ENCODE data around the gene TSGA10. TPM values are rescaled to one million over a fixed set of nuclear protein-coding genes. Genes with fewer than 3 reads are reported as not detected.

Gene TSGA10
- total RNA-seq (2021; ENCODE audit: unreplicated experiment) (6.6 TPM), Bru-seq, nascent RNA (percentile 51 among the genes with signal in this experiment), BruChase-seq, experiment 1, labeled RNA remaining after a 6-hour chase (percentile 60 among the genes with signal in this experiment), BruChase-seq, experiment 2, labeled RNA remaining after a 2-hour chase (percentile 59 among the genes with signal in this experiment)
- 2.8 and 3.6 TPM in 2 replicates for polyA plus RNA-seq (2012)
- long read RNA-seq, partial matches to known transcripts, result 2 of 11 reads
- long read RNA-seq, other reads (novel, unspliced or antisense), result 8 of 11 reads

GRCh38 chr2:99154643-99155536 is at the start of gene TSGA10, which contains the start of gene LIPT1:
Gene TSGA10 (minus strand): TSS chr2:99154942. CDS start chr2:99109439, 45,503 bp downstream.
Gene LIPT1 (plus strand): TSS chr2:99154967. CDS start chr2:99161958, 6,991 bp downstream.
- CTCF ChIA-PET, result interaction anchor here (0.7 kb wide), 1 partner anchor 9 kb away, joined by 3 read pairs; no protein-coding TSS in a partner anchor
- Histone ChIP-seq H3K4me1 (ENCODE audit: control insufficient read depth in 1 of 2, insufficient read depth in 2 of 2, low read length in 2 of 2) (peaks cover 13 to 15% of the 10 kb centered on the region in 2 experiments), H4K20me1 (ENCODE audit: insufficient read depth) (no peaks in the 10 kb centered on the region), H2AFZ (ENCODE audit: low read depth, low read length, poor library complexity, severe bottlenecking) (peak within 1 kb of the TSS; percentile 26), H3K27ac (ENCODE audit: low read depth, low read length) (peak within 1 kb of the TSS; percentile 61), H3K4me2 (ENCODE audit: low read length) (peak within 1 kb of the TSS; percentile 70), H3K9me2 (ENCODE audit: insufficient read depth) (no peaks in the 10 kb centered on the region), H3K4me3 (replicated peaks in 1 of 2; ENCODE audit: low read depth in 1 of 2, low read length in 2 of 2) (peak within 1 kb of the TSS; percentile 71 to 81), H3K36me3 (ENCODE audit: control insufficient read depth in 1 of 2, insufficient read depth in 2 of 2, low read length in 2 of 2) (0 out of 4 replicates have a peak, but pooled peaks cover 0 to 3% of the 10 kb centered on the region in 2 experiments), H3K79me2 (ENCODE audit: insufficient read depth, low read length) (peaks cover 5% of the 10 kb centered on the region; the same call in 1 of the 2 replicates), H3K9me3 (ENCODE audit: control insufficient read depth in 1 of 2, insufficient read depth in 1 of 2, low read depth in 1 of 2, low read length in 2 of 2) (no peaks in the 10 kb centered on the region), H3K27me3 (ENCODE audit: insufficient read depth, low read length) (no peaks in the 10 kb centered on the region), H3K9ac (ENCODE audit: low read length) (peak within 1 kb of the TSS; percentile 78)
- TSS peak; percentile 76 for BruUV-seq (replicated peaks)
- peak; percentile 82 for DNase-seq (ENCODE audit: low read depth, low spot score)
- peak; percentile 96 for ATAC-seq
- POLR2A ChIA-PET, result interaction anchor here (1.0 to 1.5 kb wide), 2 partner anchors 9 to 14 kb away, joined by 5 to 9 read pairs; partner anchors contain the start of gene C2orf15
- intact Hi-C loops (cut with micrococcal nuclease), result loop anchor here (10.0 kb wide), 1 partner anchor 340 kb away; the partner anchor contains the start of gene REV1
- RAD21 ChIA-PET (ENCODE audit: low non-redundant PET in 1 of 2, low total read pairs in 2 of 2, uncharacterized antibody in 2 of 2, unreplicated experiment in 2 of 2), result interaction anchor here in 1 of 2 experiments (0.6 kb wide), 1 partner anchor 11 kb away, joined by 4 read pairs; no protein-coding TSS in a partner anchor
- TF ChIP-seq ZFX (IDR thresholded peaks at IDR 0.05), result peak; percentile 14; the same call in 1 of the 2 replicates
- TF ChIP-seq EZH2phosphoT487 (IDR thresholded peaks at IDR 0.05; ENCODE audit: borderline replicate concordance), result no peak
- no peak for TF ChIP-seq CEBPB (IDR thresholded peaks at IDR 0.05; ENCODE audit: low read depth)
- peak; percentile 74 for TF ChIP-seq SP1 (IDR thresholded peaks at IDR 0.05; ENCODE audit: low read depth)
- TF ChIP-seq TCF7L2 (IDR thresholded peaks at IDR 0.05; ENCODE audit: borderline replicate concordance, extremely low read depth, insufficient read depth, insufficient read length), result no peak
- TF ChIP-seq CTCF (IDR thresholded peaks at IDR 0.05 in 2 of 3, conservative IDR thresholded peaks at IDR 0.05 in 1 of 3; ENCODE audit: borderline replicate concordance in 1 of 3, insufficient read depth in 1 of 3, low read depth in 2 of 3, low read length in 2 of 3), result 0 out of 6 replicates have a peak, but pooled peaks of 1 of the 3 experiments have one; percentile 7
- TF ChIP-seq ELF1 (IDR thresholded peaks at IDR 0.05; ENCODE audit: borderline replicate concordance, low read depth), result no peak; the same call in 1 of the 2 replicates
- peak; percentile 99 for TF ChIP-seq MAX (IDR thresholded peaks at IDR 0.05)
- no peak for TF ChIP-seq ATF3 (IDR thresholded peaks at IDR 0.05)
- TF ChIP-seq EGR1 (IDR thresholded peaks at IDR 0.05; ENCODE audit: low read depth), result peak; percentile 99
- no peak; the same call in 1 of the 2 replicates for TF ChIP-seq SRF (IDR thresholded peaks at IDR 0.05; ENCODE audit: low read depth)
- no peak for TF ChIP-seq JUND (IDR thresholded peaks at IDR 0.05)
- peak; percentile 79 for TF ChIP-seq CBX3 (IDR thresholded peaks at IDR 0.05; ENCODE audit: low read depth)
- no peak for TF ChIP-seq FOSL1 (IDR thresholded peaks at IDR 0.05; ENCODE audit: low read depth)
- no peak for TF ChIP-seq ZNF274 (IDR thresholded peaks at IDR 0.05; ENCODE audit: low read depth, low read length)
- no peak for TF ChIP-seq RAD21 (IDR thresholded peaks at IDR 0.05; ENCODE audit: low read depth)
- peak; percentile 90 for TF ChIP-seq POLR2A (IDR thresholded peaks at IDR 0.05; ENCODE audit: borderline replicate concordance, extremely low read depth, insufficient read depth, insufficient read length)
- TF ChIP-seq REST (IDR thresholded peaks at IDR 0.05; ENCODE audit: low read depth), result no peak
- peak; percentile 86 for TF ChIP-seq POLR2AphosphoS5 (IDR thresholded peaks at IDR 0.05; ENCODE audit: low read depth, low read length)
- no peak for TF ChIP-seq EZH2 (IDR thresholded peaks at IDR 0.05)

All from HCT116 (cell line).